ENCODE data around the gene SVOP.
"Not testable (repeated sequence)": the region's sequence is repeated elsewhere in the genome, so short reads cannot be mapped to it uniquely, and the experiment has no call there.

SVOP gene, protein sequence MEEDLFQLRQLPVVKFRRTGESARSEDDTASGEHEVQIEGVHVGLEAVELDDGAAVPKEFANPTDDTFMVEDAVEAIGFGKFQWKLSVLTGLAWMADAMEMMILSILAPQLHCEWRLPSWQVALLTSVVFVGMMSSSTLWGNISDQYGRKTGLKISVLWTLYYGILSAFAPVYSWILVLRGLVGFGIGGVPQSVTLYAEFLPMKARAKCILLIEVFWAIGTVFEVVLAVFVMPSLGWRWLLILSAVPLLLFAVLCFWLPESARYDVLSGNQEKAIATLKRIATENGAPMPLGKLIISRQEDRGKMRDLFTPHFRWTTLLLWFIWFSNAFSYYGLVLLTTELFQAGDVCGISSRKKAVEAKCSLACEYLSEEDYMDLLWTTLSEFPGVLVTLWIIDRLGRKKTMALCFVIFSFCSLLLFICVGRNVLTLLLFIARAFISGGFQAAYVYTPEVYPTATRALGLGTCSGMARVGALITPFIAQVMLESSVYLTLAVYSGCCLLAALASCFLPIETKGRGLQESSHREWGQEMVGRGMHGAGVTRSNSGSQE

DNA sequence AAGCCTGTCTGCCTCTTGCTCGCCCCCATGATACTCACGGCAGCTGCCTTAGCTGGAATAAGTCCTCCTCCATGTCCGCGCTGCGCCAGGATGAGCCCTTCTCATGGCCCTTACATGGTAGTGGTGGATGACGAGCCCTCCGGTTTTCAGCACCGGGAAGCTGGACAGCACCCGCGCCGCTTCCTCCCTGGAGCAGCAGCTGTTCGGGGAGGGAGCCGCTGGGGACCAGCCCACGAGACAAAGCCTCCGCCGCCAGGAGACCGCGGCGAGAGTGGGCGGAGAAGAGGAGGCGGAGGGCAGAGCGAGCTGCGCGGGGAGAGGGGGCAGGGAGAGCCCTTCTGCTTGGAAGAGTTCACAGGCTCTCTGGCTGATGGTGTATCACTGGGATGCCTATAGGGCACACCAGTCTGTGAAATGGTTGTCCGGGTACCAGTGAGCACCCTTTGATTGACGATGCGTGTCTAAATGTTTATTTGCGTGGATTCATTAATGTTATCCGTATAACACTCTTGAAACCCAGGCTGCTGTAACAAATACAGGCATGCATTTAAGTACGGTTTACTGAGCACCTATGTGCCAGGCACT lies at the start of gene SVOP:
SVOP (minus strand) TSS at position 273 of the 585 bp plus-strand sequence; CDS start at position 73, 200 bp downstream.
- peak; percentile 69 for DNase-seq (ENCODE audit: low spot score)

DNA sequence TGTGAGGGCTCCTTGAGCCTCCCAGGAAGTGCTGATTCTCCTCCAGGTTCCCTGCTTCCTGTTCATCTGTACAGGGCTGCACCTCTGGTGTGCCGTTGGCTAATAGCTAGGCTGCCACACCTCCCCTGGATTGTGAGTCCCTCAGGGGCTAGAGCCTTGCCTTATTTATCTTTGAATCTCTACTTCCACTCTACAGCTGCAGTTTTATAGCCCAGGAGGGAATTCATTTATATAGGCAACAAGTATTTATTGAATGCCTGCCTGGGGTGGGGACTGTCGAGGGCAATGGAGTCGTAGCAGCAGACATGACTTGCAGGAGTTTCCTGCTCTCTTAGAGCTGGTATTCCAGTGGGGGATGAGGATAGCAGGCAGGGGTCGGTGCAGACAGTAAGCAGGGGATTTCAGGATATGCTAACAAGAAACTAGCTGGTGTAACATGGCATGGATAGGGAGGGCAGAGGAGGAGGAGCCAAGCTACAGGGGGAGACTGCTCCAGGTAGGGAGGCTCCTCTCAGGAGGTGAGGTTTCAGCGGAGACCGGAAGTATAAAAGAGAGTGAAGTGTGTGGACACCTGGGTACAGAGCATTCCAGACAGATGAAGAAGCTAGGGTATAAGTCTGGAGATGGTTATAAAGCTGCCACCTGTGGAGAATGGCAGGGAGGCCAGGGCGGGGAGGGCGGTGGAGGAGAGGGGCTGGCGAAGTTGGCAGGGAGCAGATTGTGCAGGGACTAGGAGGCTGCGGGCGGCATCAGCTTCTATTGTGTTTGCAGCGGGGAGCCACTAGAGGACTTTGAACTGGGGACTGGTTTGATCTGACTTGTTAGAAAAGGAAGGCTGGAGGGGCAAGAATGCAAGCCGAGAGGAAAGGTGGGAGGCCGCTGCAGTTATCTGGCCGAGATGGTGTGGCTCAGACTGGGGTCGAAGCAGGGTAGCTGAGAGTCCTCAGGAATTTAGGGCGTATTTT lies 48.7 kb upstream of the SVOP start:
- no peak for DNase-seq (ENCODE audit: low spot score)

DNA sequence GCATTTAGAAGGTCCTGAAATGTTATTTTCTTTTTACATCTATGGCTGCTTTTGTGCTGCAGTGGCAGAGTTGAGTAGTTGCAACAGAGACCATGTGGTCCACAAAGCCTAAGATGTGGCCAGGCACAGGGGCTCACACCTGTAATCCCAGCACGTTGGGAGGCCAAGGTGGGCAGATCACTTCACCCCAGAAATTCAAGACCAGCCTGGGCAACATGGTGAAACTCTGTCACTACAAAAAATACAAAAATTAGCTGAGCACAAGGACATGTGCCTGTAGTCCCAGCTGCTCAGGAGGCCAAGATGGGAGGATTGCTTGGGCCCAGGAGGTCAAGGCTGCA lies 45.0 kb upstream of the SVOP start:
- DNase-seq (ENCODE audit: low spot score), result no peak

DNA sequence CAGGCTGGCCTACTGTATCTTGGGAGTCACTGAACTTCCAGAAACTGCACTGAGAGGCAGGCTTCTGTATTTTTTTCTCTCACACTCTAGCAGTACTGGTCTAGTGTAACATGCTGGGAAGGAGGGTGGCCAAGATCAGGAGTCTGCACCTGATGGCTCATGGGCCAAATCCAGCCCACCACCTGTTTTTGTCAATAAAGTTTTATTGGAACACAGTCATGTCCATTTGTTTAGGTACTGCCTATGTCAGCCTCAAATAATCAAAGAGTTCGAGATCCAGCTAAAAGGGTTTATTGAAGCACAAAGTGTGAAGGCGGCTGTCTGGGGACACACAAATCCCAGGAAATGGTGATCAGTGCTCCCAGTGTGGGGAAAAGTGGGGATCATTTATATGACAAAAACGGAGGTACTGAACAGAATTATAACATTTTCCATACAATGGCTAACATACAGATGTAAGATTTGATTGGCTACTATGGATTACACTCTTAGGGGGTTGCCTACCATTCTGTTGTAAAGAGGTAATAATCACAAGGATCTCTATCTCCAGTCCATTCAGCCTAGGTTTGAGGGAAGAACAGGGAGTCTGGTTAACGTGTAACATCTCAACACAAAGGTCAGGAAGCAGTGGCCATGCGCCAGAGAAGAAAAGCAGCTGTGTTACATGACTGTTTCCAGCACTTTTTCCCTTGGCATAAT lies 44.4 kb upstream of the SVOP start:
- DNase-seq (ENCODE audit: low spot score), result no peak

DNA sequence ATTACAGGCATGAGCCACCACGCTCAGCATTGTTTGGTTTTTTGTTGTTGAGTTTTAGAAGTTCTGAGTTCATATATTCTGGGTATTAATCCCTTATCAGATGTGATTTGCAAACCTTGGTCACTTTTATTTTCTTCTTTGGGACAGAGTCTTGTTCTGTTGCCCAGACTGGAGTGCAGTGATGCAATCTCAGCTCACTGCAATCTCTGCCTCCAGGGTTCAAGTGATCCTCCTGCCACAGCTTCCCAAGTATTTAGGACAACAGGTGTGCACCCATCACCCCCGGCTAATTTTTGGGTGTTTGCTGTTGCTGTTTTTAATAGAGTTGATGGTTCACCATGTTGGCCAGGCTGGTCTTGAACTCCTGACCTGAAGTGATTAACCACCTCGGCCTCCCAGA lies 43.3 kb upstream of the SVOP start:
- DNase-seq (ENCODE audit: low spot score), result no peak

DNA sequence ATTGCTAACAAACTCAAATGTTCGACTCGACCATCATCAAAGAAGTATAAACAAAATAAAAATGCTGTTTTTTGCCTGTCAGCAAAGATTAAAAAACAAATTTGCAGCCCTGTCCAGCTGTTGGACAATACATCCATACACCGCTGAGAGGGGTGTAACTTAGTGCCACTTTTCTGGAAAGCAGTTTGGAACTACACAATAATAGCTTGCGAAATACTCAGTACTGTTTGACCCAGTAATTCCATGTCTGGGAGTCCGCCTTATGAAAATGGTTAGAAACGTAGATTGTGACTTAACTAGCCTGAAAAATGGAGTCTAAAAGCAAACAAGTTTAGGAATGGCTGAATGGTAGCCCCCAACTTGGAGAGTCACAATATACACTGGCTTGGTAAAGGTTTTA lies 37.9 kb upstream of the SVOP start:
- no peak for DNase-seq (ENCODE audit: low spot score)

DNA sequence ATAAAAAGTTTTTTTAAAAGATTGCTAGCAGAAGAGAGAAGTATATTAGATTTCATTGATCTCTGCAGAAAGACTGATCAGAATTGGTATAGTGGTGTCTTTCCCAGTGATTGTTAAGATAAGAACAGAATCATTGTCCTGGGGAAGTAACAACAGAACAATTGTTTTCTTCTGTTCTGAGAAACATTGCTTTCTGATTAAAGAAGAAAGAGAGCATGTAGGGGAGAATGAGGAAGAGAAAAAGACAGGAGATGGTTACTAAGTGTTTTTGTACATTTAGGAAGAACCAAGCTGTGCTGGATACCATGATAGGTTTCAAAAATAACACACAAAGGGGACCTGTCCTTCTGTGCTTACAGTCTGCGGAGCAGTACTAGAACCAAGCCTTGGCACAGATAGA lies 36.5 kb upstream of the SVOP start:
- peak; percentile 94 for DNase-seq (ENCODE audit: low spot score)

DNA sequence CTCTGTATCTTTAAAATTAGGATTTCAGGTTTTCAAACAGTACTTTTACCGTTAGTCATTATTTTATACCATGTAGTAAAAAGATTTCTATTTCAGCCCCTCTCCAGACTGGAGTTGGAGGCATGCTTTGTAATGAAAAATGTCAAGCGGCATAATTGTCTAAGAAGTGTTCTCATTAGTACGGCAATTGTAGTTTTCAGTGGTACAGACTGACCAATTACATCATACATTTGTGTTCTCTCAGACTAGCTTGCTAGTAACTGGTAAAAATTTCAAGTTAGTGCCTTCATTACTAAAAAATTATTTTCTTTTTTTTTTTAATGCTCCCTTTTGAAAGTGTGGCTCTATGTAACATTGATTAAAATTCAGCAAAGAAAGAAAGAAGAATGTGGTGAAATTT lies 36.0 kb upstream of the SVOP start:
- peak; percentile 83 for DNase-seq (ENCODE audit: low spot score)

DNA sequence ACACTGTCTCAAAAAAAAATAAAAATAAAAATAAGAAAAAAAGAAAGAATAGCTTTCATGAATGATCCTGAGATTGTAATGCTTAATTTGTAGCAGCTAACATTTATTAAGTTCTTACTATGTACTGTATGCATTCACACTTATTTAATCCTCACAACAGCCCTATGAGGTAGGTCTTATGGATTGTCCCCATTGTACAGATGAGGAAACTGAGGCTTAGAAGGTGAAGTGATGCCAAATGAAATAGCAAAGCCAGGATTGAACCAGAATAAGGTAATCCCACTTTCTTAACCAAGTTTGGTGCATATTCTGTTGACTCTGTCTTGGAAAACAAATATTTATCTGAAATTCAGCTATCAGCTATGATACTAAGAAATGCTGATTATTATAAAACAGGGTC lies 33.7 kb upstream of the SVOP start:
- no peak for DNase-seq (ENCODE audit: low spot score)

DNA sequence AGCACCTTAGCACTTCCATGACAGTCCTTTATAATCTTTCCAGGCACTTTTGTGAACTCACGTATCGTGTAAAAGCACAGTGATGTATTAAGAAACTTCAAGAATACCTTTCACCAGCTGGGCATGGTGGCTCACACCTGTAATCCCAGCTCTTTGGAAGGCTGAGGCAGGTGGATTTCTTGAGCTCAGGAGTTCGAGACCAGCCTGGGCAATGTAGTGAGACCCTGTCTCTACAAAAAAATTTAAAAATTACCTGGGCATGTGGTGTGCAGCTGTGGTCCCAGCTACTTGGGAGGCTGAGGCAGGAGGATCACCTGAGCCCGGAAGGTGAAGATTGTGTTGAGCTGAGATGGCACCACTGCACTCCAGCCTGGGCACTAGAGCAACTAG lies 33.3 kb upstream of the SVOP start:
- not testable (repeated sequence) for DNase-seq (ENCODE audit: low spot score)

DNA sequence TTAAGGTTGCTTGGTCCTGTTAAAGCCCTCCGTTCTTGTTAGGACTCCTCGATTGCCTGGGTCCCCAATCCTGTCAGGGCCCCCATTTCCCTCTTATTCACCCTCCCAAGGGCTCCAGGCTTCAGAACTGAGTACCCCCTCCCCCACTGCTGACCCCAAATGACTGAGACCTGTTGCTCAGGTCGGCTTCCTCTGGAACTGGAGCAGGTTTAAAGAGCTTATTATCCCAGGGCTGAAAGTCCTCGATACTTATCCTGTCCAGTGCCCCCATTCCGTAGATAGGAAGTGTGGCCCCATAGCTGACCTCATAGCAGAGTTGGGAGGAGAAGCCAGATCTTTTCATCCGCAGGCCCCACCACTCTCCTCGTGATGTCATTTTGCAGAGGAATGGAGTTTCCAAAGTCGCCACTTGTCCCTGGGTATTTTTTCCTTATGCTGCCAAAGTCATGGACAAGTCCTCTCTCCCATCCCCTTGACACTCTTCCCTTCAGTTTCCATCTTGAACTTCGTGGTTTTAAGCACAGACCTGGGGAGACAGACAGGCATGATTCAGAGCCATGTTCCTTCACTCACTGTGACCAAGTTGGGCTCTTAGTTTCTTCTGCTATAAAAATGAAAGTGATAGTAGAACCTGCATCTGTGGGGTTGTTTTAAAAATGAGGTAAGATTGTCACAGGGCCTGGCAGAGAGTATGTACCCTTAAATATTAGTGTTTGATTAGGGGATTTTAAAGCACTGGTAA lies 32.7 kb upstream of the SVOP start:
- peak; percentile 16 for DNase-seq (ENCODE audit: low spot score)

DNA sequence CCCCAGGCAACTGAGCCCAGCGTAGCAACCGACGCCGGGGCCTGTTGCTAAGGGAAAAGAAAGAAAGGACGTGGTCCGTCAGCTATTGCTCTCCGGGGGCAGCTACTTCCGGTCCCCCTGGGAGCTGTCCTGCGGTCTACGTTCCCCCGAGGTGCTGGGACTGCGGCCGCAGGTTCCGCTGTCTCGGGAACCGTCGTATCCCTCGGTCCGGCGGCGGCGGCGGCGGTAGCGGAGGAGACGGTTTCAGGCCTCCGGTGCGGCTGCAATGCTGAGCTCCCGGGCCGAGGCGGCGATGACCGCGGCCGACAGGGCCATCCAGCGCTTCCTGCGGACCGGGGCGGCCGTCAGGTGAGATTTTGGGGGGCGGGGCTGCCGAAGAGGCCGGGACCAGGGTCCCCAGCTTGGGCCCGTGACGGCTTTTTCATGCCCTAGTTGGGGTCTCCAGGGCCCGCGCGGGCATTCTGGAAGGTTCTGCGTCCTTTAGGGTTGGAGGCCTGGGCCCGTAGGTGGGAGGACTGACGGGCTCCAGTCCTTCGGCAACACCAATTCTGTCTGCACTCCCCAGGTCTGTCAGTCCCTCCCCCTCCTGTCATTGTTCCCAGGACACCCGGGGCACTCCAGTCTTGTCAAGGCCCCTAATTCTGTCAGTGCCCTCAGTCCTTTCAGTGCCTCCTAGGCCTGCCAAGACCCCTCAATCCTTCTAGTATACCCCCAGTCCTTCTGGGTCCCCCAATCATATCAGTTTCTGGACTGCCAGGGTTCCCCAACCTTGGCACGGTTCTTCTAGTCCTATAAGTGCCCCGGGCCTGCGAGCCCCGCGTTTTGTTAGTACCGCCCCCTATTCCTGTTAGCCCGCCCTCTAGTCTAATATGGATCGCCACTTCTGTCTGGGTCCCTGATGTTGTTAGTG lies 31.8 kb upstream of the SVOP start, which contains the start of gene USP30:
USP30 (plus strand) TSS at position 163 of the 910 bp plus-strand sequence; CDS start at position 266, 103 bp downstream.
- peak; percentile 71 for DNase-seq (ENCODE audit: low spot score)

DNA sequence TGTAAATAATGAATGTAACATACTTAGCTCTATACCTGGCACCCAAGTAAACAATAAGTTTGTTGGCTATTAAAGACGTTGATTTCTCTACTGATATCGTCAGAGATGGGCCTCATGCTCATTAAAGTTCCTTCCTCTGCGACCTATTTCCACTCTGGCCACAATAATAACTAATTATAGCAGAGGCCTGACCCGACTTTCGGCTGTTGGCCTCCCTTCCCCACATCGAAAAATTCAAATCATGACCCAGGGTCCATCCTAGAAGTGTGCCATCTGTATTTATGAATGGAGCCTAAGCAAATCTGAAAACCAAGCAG lies 31.2 kb upstream of the SVOP start:
- DNase-seq (ENCODE audit: low spot score), result no peak

DNA sequence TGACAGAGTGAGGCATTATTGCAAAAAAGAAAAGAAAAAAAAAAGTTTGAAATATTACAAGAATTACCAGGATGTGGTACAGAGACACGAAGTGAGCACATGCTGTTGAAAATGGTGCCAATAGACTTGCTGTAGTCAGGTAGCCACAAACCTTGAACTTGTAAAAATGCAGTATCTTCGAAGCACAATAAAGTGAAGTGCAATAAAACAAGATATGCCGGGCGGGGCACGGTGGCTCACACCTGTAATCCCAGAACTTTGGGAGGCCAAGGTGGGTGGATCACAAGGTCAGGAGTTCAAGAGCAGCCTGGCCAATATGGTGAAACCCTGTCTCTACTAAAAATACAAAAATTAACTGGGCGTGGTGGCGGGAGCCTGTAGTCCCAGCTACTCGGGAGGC lies 28.9 kb upstream of the SVOP start:
- not testable (repeated sequence) for DNase-seq (ENCODE audit: low spot score)

DNA sequence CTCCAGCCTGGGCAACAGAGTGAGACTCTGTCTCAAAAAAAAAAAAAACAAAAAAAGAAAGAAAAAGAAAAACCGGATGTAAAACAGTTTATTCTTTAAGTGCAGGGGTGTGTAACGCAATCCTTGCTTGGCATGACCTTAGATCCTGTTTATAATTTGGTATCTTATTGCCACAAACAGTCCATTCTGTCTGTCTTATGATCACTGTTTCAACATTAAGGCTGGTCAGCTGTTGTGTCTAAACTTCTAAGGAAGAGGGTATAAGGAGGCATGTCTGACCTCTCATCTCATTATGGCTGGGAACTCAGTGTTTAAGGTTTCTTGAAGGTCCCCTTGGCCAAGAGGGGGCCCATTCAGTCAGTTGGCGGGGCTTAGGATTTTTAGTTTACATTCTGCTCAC lies 27.8 kb upstream of the SVOP start:
- not testable (repeated sequence) for DNase-seq (ENCODE audit: low spot score)

DNA sequence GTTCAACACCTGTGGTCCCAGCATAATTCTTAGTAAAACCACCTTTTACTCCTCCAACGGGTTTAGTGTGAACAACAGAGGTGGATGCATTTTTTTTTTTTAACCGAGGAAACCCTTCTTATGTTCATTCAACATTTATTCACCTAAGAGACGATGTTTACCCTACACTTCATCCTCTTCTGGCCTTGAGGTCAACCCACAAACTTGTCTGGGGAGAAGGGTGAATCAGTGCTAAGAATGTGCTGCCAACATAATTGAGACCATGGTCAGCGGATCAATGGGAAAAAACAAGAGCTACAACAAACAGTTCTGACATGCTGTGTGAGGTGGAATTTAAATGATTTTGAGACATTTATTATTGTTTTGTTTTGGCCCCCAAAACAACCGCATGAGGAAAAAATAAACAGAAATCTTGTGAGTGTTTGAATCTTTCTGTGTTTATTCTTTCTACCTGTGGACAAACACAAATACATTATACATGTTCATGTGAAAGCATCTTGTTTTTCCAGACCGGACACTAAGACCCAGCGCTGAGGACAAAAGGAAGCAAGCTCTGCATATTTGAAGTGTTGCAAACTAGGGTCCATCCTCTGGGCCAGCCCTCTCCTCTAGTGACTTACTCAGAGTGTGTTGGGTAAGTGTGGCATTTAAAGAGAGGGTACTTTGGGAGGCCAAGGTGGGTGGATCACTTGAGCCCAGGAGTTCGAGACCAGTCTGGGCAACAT lies 26.4 kb upstream of the SVOP start:
- no peak for DNase-seq (ENCODE audit: low spot score)

DNA sequence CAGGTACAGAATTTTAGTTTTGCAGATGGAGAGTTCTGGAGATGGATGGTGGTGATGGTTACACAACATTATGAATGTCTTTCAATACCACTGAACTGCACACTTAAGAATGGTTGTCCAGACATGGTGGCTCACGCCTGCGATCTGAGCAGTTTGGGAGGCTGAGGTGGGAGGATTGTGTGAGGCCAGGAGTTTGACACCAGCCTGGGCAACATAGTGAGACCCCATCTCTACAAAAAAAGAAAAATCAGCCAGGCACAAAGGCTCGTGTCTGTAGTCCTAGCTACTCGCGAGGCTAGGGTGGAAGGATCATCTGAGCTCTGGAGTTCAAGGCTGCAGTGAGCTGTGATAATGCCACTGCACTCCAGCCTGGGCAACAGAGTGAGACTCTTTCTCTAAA lies 23.4 kb upstream of the SVOP start:
- DNase-seq (ENCODE audit: low spot score), result no peak

DNA sequence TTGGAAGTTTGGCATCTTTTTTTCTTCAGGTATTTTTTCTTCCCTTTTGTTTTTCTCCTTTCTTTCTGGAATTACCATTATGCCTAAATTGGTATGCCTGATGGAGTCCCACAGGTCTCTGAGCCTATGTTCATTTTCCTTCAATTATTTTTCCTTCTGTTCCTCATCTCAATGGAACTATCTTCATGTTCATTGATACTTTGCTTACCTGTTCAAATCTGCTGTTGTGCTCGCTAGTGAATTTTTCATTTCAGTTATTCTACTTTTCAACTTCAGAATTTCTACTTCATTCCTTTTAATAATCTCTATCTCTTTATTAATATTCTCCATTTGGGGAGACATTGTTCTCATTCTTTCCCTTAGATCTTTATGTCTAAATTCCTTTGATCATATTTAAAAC lies 16.1 kb upstream of the SVOP start:
- no peak for DNase-seq (ENCODE audit: low spot score)

Data from pons (tissue), 1 donor.